Limb (tissue), 2 donors: Measurements from ENCODE around the gene MED23.
"Not testable (repeated sequence)": the region's sequence is repeated elsewhere in the genome, so short reads cannot be mapped to it uniquely, and the experiment has no call there.

Experiments
- DNase-seq, 2 donors: peaks; one replicate each; pipeline ENCODE4 v3.0.0-alpha.2; 2016; ENCODE audit errors: extremely low spot score in 2 of 2

MED23 gene

DNA sequence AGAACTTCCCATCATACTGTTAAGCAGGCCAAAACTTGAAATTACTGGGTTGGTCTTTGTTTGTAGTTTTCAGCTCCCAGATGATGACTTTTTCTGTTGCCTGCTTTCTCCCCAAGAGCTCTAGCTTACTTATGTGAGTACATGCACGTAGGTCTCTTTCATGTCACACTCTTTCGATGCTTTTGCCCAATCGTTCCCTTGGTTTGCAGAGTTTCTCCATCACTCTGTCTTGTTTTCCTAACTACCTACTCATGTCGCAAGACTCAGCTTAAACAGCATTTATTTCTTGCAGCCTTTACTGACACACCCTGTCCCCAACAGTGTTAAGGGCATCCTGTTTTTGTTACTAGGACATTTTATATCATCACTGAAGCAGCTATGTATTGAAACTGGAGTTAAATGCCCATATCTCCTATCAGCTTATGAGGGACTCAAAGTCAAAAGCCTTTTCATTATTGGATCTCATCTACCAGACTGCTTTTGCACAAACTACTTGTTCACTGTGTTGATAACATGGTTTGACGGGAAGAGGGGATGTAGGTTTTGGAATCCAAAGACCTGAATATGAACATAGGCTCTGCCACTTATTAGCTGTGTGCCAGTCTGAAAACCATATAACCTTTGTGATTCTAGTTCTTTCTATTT, 52.1 kb downstream of the MED23 start:
- no peak for DNase-seq

DNA sequence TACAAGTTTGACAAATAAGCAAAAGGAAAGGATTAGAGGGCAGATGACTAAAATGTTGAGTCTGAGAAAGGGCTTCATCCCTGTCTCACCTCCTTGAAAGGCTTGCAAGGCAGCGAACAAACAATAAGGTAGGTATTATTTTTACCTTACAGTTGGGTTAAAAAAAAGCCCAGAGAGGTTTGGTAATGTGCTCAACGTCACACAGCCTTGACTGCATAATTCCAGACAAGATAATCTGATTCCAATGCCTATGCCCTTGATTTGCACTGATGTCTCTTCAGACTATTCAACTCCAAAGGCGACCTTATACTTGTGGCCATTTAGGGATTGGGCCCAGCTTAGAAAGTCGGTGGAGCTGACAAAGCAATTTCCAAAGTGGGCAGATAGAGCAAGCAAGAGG, 53.4 kb downstream of the MED23 start:
- DNase-seq: no peak

DNA sequence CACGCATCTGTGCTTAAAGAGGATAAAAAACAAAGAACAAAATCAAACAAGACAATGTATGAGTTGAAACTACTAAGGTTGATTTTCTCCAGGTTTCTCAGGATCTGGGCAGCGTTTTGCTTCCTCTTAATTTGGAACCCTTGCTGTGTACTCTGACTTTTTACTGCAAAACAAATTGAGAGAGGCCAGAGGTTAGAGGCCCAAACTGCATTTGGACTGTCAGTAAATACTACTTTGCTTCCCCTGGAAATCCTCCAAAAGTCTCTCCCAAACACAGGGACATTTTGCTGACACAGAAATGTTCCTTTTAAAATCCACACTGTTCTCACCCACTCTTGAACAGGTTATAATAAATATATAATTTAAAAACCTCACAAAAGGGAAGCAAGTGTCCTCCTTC, 53.9 kb downstream of the MED23 start:
- DNase-seq: no peak

DNA sequence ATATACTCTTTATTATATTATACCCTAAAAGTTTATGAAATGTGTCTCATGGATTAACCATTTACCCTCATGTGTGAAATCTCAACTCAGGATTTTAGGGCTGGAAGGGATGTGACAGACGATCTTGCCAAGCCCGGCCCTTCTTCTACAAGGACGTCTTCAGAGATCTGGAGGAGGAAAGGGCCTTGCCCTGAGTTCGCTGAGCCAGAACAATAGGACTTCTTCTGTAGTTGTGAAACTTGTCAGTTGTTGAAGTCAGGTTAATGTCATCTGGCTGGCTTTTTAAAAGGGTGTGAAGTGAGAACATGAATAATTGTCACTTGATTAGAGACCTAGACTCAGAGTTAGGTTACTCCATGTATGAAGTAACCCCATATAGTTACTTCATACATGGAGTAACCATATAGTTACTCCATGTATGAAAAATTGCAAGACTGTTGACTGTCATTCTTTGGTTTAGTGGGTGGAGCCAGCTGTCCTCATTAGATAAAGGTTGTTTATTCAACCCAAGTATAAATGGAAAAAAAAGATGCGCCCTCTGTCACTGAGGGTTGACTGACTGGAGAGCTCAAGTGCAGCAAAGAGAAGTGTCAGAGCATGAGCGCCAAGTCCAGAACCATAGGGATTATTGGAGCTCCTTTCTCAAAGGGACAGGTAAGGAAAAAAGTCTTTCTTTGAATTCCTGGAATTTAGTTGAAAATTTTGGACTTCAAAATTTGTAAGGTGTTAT, 55.2 kb downstream of the MED23 start, which contains the start of gene ARG1:
Gene ARG1 (plus strand): TSS at position 541 of the 730 bp plus-strand sequence. CDS start 57 bp downstream, at position 598.
- no peak for DNase-seq

DNA sequence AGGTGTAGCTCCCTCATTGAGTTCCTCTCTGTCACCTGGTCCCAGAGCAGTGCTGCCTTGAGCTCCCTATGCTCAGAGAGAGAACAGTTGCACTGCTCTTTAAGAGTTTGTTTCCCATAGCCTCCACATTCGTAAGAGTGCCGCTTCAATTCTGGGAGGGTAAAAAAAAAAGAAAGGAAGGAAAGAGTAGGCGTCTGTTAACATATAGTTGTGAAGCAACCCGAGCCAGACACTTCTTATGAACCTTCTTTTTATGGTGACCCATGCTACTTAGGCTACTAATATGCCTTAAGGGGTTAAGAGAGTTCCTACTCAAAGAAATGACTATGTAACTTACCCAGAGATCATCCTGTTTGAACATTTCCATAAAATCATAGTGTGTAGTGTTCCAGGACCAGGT, 59.3 kb downstream of the MED23 start:
- DNase-seq: no peak

DNA sequence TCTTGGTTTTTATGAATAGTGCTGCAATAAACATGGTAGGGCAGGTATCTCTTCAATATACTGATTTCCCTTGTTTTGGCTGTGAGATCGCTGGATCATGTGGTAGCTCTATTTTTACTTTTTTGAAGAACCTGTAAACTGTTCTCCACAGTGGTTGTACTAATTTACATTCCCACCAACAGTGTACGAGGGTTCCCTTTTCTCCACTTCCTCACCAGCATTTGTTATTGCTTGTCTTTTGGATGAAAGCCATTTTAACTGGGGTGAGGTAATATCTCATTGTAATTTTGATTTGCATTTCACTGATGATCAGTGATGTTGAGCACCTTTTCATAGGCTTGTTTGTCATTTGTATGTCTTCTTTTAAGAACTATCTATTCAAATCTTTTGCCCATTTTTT, 63.0 kb downstream of the MED23 start:
- no peak for DNase-seq

DNA sequence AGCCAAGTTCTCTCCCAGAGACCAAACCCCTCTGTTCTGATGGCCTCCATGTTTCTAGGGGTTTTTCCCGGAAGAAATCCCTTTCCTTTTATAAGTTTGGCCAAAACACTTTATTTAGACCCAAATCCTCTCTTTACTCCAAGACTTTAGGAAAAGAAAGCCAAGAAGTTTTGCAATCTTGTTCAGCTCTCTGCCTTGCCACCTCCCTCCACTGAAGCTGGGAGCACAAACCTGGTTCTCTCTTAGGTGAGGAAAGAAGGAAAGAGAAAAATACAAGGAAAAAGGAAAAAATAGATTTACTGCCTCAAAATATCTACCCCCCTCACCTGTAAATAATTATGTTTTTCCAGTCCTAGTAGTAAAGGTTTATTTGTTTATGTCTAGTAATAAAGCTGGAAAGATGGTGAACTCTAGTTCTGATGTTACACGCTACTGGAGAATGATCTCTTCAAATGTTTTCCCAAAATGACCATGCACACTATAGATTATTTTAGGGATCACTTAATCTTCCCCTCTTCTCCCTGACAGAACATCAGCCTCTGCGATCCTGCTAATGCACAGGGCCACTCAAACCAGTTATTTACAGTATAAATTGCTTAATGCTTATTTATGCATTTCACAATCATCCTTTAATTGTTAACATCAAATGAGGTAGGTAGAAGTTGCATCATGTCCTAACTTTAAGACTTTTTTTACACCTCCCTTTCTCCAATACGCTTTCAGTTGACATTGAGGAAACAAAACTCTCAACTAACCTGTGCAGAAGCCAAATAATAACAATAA, 65.9 kb downstream of the MED23 start:
- DNase-seq: no peak

DNA sequence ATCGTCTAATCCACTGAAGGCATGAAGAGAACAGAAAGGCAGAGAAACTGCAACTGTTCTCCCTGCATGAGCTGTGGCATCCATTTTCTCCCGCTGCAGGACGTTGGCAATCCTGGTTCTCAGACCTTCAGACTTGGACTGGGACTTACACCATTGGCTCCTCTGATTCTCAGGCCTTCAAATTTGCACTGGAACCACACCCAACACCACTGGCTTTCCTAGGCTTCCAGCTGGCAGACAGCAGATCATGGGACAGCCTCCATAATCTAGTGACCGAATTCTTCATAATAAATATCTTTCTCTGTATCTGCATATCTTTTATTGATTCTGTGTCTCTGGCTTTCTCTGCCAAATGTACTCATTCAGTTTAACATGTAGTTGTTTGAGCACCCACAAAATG, 69.1 kb downstream of the MED23 start:
- no peak for DNase-seq

DNA sequence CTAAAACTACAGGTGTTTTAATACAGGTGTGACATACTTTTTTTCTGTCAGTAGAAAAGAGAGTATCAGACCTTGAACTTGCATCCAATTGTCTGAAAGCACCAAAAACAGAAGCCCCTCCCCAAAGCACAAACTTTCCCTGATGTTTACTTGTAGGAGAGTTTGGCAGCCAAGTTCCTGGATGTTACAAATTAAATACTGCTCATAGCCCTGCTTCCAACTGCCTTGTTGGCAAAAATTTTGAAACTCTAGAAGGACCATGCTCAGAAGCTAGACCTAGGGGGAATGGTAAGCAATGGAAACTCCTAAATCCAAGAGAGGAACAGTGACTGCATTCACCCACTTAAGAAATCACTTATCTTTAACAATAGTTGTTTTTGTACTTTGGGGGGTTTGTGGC, 72.0 kb downstream of the MED23 start:
- peak in 1 of 2 donors; percentile 69 for DNase-seq

DNA sequence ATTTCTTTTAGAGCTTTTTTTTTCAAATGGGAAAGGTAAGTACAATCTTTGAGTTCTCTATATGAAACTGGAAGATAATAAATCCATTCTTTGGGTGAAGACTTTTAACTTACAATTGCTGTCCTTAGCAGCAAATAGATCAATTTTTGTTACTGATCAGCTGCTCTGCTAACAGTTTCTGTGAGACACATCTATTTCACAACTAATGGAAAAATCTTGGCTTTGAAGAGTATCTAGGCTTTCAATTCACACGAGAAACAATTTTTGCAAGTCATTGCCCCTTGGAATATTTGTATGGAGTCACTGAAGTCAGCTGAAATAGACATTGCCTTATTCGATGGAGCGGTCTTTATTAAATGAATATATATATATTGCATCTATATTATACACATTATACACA, 75.5 kb downstream of the MED23 start:
- DNase-seq: no peak

DNA sequence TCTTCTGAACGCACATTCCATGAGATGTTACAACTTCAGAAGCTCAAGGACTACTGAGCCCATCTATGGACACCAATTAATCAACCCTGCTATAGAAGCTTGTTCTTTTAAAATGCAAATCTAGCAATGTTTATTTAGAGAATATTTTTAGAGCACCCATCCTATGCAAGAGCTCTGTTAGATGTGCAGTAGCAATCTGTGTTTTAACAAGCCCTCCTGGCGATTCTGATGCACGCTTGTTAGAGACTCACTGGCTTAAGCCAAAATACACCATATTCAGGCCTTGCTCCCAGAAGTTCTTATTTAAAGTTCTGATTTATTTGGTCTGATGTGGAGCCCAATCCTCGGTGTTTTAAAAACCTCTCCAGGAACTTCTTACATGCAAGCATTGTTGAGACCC, 76.1 kb downstream of the MED23 start:
- no peak for DNase-seq

DNA sequence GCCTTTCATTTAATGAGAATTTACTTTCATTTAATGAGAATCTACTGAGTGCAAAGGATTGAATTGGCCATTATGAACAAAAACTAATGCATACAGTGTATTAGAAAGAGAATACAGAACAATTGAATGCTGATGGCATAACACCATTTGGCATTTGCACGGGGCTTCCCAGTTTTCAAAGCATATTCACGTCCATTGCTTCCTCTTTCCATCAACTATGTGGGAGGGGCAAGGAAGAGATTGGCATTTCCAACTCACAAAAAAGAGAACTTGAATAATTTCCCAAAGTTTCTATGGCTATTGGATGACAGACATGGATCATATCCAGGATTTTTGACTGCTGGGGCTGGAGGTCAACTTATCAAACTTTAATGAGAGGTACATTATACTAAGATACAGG, 78.2 kb downstream of the MED23 start:
- DNase-seq: no peak

DNA sequence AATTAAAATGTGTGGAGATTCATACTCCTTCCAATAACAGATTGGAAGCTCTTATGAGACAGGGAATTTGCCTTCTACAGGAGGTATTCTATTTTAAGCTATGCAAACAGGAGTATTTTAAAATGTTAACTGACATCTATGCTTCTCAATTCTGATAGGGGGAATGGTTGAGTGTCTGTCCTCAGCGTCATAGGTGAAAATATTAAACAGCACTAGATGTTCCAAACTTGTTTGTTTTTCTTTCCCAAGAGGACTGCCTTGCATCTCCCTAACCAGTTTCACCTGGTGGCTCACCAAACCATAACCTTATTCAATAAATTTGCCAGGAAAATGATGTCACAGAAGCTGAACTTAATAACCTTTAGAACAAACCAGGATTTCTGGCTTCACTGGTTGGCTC, 79.6 kb downstream of the MED23 start:
- DNase-seq: no peak

DNA sequence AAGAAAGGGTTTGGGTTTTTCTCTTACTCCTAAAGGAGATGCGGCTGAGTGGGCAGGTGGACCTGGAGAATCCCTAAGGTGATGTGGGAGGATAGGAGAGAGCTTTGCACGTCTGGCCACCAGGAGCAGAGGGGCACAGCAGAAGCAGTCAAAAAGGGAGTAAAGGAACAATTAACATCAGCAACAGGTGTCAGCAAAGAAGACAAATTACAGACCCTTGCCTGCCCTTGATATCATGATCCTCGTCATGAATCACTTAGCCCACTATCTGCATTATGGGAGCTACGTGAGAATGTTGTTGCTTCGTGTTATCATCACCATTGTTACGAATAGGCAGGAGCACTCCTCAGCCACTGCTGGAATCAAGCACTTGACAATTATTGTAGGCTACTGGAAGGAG, 80.6 kb downstream of the MED23 start:
- no peak for DNase-seq

DNA sequence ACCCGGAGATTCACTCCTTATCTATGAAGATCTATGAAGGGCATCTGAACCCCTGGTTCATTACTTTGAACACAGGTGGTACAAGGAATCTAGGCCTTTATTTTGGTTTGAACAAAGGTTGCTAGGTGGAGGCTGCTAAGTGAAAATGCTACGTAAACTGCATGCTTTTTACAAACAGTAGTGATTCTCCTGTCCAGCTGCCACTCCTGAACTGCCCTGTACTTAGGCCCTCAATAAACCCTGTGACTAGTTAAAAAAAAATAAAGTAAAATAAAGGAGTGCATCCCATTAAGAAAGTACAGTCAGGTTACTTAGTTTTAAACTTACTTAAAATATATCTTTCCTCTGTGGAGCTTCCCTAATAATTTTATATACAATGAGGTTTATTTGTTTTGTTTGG, 82.7 kb downstream of the MED23 start:
- no peak for DNase-seq

DNA sequence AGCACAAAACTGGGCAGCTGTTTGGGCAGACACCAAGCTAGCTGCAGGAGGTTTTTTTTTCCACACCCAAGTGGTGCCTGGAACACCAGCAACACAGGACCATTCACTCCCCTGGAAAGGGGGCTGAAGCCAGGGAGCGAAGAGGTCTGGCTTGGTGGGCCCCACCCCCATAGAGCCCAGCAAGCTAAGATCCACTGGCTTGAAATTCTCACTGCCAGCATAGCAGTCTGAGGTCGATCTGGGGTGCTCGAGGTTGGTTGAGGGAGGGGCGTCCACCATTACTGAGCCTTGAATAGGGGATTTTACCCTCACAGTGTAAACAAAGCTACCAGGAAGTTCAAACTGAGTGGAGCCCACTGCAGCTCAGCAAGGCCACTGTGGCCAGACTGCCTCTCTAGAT, 89.4 kb downstream of the MED23 start:
- DNase-seq: not testable (repeated sequence)

DNA sequence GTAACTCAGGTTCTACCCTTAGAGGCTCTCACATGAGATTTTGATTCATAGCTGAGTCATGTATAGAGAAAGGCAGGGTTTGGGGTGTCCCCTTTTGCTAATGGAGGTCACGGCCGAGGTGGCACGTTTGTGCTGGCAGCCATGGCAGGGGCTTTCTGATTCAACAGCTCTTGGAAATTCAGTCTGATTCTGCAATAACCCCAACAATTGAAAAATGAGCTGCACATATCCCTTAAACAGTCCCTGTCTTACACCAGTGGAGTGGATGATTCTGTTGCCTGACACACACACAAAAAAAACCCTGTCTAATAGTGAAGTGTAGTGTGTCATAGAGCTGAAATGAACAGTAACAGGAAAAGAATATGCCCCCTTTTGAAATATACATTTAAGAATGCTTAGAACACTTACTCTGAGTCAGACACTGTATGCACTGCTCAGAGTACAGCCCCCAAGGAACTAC, 95.4 kb downstream of the MED23 start:
- DNase-seq: no peak

DNA sequence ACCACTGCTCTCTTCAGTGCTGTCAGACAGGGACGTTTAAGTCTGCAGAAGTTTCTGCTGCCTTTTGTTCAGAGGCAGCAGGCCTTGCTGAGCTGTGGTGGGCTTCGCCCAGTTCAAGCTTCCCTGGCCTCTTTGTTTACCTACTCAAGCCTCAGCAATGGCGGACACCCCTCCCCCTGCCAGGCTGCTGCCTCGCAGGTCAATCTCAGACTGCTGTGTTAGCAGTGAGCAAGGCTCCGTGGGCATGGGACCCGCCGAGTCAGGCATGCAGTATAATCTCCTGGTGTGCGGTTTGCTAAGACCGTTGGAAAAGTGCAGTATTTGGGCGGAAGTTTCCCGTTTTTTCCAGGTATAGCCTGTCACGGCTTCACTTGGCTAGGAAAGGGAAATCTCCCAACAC, 96.4 kb downstream of the MED23 start:
- not testable (repeated sequence) for DNase-seq

DNA sequence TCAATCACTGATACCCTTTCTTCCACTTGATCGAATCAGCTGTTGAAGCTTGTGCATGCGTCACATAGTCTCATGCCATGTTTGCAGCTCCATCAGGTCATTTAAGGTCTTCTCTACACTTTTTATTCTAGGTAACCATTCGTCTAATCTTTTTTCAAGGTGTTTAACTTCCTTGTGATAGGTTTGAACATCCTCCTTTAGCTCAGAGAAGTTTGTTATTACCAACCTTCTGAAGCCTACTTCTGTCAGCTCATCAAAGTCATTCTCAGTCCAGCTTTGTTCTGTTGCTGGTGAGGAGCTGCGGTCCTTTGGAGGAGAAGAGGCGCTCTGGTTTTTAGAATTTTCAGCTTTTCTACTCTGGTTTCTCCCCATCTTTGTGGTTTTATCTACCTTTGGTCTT, 97.1 kb downstream of the MED23 start:
- not testable (repeated sequence) for DNase-seq

DNA sequence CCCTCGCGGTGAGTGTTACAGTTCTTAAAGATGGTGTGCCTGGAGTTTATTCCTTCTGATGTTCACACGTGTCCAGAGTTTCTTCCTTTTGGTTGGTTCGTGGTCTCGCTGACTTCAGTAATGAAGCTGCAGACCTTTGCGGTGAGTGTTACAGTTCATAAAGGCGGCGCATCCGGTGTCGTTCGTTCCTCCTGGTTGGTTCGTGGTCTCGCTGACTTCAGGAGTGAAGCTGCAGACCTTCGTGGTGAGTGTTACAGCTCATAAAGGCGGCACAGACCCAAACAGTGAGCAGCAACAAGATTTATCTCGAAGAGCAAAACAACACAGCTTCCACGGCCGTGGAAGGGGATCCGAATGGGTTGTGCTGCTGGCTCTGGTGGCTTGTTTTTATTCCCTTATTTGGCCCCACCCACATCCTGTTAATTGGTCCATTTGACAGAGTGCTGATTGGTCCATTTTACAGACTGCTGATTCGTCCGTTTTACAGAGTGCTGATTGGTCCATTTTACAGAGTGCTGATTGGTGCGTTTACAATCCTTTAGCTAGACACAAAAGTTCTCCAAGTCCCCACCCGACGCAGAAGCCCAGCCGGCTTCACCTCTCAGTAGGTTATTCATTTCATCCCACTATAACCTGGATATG, 103.2 kb downstream of the MED23 start:
- DNase-seq: no peak

DNA sequence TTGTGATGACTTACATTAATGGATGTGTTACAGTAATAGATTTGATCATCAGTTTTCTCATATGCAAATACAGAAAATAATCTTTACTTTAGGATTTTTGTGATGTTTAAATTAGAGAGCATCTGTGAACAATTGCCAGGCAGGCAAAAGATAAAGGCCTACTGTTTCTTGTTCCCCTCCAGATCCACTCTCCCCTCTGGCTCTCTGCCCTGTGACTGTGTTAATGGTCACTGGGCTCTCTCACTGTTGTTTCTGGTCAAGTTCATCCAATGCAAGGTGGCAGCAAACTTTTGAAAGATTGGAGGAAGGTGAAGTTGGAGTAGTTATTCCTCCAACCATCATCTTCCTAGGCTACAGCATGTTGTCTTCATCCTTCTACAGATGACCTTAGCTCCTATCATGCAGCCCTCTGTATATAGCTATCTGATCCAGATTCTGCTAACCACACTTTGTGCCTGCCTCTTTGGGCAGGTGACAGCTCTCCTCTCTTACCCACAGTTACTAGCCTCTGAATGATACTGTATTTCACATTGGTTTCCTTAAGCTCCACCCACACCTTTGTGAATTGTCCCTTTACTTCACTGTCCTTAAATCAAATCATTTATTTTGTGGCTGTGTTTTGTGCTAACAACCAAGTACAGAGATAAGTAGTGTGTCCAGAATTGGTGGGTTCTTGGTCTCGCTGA, 103.9 kb downstream of the MED23 start:
- DNase-seq: no peak
